Stimulated activated memory B cell treated with anti-CD40 and anti-IgM and Interleukin-4, amounts not matched to agents 10 μg/mL and 1 μg/mL and 100 μg/mL, for 72 hours (primary cell): Measurements from ENCODE around the gene IFNA6.

ENCODE experiments used
- ATAC-seq: fragments of 150-1000 bp; cut with Tn5 transposase; 2 replicates; pipeline ENCODE4 v1.10.0; 2021
- H3K27ac Mint-ChIP-seq: one replicate; pipeline ENCODE4 v1.8.0; 2022; ENCODE audit warnings: mild to moderate bottlenecking, mixed read lengths
- H3K27me3 Mint-ChIP-seq: one replicate; pipeline ENCODE4 v1.8.0; 2022; ENCODE audit warnings: mixed read lengths
- H3K36me3 Mint-ChIP-seq: one replicate; pipeline ENCODE4 v1.8.0; 2022; ENCODE audit warnings: mixed read lengths
- H3K4me1 Mint-ChIP-seq: one replicate; pipeline ENCODE4 v1.8.0; 2022; ENCODE audit warnings: mixed read lengths
- H3K4me3 Mint-ChIP-seq: one replicate; pipeline ENCODE4 v1.8.0; 2022; ENCODE audit warnings: mild to moderate bottlenecking, moderate library complexity, mixed read lengths
- H3K9me3 Mint-ChIP-seq: one replicate; pipeline ENCODE4 v1.8.0; 2022; ENCODE audit warnings: mixed read lengths

The IFNA6 gene

DNA sequence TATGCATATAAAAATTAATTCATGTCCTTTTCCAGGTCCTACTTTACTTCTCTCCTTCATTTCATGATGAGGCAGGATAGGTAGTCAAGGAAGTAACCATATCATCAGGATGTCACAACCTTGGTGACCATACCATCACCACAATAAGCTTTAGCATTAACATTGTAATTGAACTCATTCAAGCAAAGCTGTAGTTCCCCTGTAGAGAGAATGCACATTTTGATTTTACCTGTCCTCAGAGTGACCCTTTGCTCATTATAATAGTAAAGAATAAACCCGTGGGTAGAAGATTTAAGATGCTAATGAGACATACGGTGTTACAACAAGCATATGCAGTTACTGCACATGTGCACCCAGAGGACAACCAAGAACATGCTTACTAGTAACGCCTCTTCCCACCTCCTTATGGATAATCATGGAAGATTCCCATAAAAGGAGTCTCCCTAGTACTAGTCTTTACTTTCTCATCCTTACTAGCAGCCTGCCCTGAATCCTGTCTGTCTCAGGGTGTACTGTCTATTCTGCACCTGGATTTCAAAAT, 2.2 kb downstream of the IFNA6 start:
- H3K27ac Mint-ChIP-seq: no peak overlapping the region
- H3K27me3 Mint-ChIP-seq: peaks cover 45% of the 10 kb centered on the region
- no peak for ATAC-seq
- H3K9me3 Mint-ChIP-seq: no peaks in the 10 kb centered on the region
- H3K4me3 Mint-ChIP-seq: no peak overlapping the region
- H3K36me3 Mint-ChIP-seq: no peaks in the 10 kb centered on the region
- H3K4me1 Mint-ChIP-seq: peaks cover 6% of the 10 kb centered on the region

DNA sequence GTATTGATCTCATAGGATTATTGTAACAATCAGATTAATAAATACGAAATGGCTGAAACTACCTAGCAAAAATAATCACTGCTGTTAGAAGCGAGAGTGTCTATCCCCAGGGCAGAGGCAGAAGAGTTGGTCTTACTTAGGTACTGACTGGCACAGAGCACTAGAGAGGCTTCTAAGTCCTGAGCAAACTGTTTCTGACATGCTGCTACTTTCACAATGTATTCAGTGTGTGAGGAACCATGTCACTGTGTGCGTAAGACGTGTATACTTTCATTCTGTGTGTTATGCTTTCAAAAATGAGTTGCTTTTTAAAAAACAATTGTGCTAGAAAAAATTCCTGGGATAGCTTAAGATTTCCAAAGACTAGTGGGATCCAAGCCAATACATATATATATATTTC, 10.0 kb downstream of the IFNA6 start:
- H3K27ac Mint-ChIP-seq: no peak overlapping the region
- no peaks in the 10 kb centered on the region for H3K9me3 Mint-ChIP-seq
- no peak overlapping the region for H3K4me3 Mint-ChIP-seq
- no peak for ATAC-seq
- H3K27me3 Mint-ChIP-seq: peaks cover 35% of the 10 kb centered on the region
- no peaks in the 10 kb centered on the region for H3K36me3 Mint-ChIP-seq
- peaks cover 14% of the 10 kb centered on the region for H3K4me1 Mint-ChIP-seq

DNA sequence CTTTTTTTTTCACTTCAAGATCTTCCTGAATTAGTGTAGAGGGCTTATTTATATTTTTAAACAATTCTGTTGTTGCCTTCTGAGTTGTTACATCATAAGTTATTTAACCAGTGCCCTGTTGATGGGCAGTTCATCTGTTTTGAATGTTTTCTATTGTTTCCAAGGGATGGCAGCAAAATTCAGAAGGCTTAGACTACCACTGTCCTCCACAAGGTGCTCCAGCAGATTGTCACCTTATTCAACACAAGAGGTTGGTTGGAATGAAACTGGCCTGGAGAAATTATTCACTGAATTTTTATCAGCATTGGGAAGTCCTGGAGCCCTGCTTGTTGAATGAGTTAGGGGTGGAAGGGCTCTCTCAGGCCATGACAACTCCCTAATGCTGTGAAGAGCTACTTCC, 14.2 kb downstream of the IFNA6 start:
- Mint-ChIP-seq H3K27ac (no peak overlapping the region), H3K36me3 (peaks cover 15% of the 10 kb centered on the region), H3K4me1 (peaks cover 35% of the 10 kb centered on the region), H3K4me3 (peak overlapping the region; percentile 52), H3K27me3 (no peaks in the 10 kb centered on the region), H3K9me3 (no peaks in the 10 kb centered on the region)
- no peak for ATAC-seq

DNA sequence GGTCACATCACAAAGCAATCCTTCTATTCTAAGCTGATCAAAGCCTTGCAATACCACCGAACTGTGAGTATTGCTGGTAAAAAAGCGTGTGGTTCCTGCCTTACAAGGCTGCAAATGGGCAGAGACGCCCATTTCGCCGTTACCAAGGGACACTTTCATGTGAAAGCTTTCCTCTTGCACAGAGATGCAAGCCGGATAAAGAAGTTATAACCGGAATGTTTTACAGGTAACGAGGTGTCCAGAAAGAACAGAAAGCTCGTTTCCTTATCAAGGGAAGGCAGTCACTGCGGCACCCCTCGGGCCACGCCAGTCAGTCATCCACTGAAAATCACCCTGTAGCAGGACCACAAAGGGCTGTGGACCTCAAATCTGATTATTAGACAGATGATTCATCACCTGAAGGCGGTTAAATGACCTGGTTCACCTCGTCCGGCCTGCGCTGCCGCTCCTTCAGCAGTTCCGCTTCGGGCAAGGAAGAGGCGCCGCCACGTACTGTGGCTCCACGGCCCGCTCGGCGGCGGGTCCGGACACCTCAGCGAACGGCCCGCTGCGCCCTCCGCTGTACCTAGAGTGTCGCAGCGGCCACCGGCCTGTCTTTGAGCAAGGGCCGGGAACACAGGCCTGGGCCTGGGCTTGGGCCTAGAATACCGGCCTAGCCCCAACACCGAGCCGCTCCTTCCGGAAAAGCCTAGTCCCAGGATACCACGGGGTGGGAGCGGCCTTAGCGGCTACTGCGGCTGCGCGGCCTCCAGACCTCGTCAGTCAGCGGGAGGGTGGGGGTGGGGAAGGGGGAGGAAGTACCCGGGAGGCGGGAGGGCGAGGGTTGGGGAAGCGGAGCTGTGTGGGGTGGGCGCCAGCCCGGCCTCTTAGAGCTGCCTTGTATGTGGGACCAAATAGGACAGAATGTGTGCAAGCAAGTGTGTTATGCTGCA, 15.7 kb downstream of the IFNA6 start, which contains the start of gene KLHL9:
KLHL9 (minus strand) TSS at position 704 of the 932 bp plus-strand sequence; CDS start at position 159, 545 bp downstream.
- Mint-ChIP-seq H3K9me3 (no peaks in the 10 kb centered on the region), H3K36me3 (peaks cover 25% of the 10 kb centered on the region), H3K4me3 (peak within 1 kb of the TSS; percentile 86), H3K27ac (peak within 1 kb of the TSS; percentile 90), H3K27me3 (no peaks in the 10 kb centered on the region), H3K4me1 (peaks cover 46% of the 10 kb centered on the region)
- peak; percentile 94 for ATAC-seq

DNA sequence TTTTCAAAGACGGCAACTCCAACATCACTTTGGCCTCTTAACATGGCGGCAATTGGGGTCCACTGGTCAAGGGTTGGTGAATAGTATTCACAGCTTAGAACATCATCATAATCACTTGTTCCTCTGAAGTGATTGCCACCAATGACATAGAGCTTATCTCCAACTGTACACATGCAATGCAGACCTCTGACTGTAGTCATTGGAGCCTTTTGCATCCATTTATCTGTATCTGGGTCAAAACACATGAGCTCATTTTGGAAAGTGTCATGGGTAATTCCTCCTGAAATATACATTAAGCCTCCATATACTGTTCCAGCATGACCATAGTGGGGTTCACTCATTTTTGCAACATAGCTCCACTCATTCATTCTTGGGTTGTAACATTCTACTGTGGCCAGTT, 17.5 kb downstream of the IFNA6 start:
- Mint-ChIP-seq H3K4me1 (peaks cover 53% of the 10 kb centered on the region), H3K27ac (no peak overlapping the region), H3K4me3 (no peak overlapping the region), H3K9me3 (no peaks in the 10 kb centered on the region), H3K36me3 (peaks cover 25% of the 10 kb centered on the region), H3K27me3 (no peaks in the 10 kb centered on the region)
- no peak for ATAC-seq

DNA sequence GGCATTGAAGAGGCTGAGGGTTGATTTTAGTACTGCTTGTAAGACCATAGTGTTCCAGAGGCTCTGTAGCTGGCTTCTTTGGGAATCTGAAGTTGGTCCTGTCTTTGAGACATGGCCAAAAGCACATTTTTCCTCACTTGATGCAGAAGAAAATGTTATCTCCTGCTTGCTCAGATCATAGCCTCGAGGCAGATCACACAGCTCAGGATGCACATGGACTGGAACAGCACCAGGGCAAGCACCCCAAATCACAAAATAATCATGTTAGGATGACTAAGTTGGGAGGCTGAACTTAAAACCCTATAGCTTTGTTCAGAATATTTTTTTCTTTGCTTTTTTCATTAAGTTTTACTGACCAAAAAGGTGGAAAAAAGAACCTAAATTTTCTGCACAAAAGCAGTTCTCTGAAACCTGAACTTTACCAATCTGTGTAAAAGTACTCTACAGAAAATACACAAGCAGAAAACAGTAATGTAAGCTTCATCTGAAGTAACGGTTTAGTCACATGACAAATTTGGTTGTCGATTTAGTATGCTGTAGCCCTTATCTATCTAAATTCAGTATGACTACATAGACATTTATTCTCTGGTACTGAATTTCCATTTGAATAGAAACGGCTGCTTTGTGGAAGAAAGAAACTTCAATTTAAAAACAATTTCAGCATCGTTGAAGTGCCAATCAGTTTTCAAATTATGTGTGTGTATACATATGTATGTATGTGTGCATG, 18.8 kb downstream of the IFNA6 start:
- H3K27ac Mint-ChIP-seq: no peak overlapping the region
- H3K36me3 Mint-ChIP-seq: peaks cover 25% of the 10 kb centered on the region
- no peaks in the 10 kb centered on the region for H3K9me3 Mint-ChIP-seq
- no peak for ATAC-seq
- peaks cover 62% of the 10 kb centered on the region for H3K4me1 Mint-ChIP-seq
- H3K27me3 Mint-ChIP-seq: no peaks in the 10 kb centered on the region
- no peak overlapping the region for H3K4me3 Mint-ChIP-seq

DNA sequence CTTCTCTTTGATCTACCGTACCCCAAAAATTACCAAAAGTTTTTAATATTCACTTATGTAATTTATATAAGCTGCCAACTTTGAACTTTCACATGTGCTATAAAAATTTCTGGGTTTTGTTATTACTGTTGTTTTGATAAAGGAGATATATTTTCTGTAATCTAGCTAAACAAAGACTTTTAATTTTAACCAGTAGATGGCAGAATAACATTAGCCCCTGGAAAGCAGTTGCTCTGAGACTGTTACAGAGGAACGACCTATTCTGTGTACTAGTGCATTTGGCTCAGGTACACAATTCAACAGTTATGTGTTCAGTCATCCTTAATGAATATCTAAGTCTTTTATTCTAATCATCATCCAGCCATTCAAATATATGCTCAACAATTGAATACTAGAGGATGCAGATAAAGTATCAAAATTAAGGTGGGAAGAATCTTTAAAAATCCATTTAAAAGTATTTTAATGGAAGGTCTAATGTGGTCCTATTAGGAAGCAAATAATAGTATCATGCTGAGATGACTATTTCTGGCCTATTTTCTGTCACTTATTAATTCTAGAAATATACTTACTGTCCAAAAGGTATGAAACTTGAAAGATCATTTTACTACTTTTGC, 24.1 kb downstream of the IFNA6 start:
- H3K4me3 Mint-ChIP-seq: no peak overlapping the region
- peaks cover 29% of the 10 kb centered on the region for H3K4me1 Mint-ChIP-seq
- H3K27me3 Mint-ChIP-seq: no peaks in the 10 kb centered on the region
- no peaks in the 10 kb centered on the region for H3K9me3 Mint-ChIP-seq
- peak; percentile 67 for ATAC-seq
- H3K36me3 Mint-ChIP-seq: peaks cover 30% of the 10 kb centered on the region
- H3K27ac Mint-ChIP-seq: no peak overlapping the region

DNA sequence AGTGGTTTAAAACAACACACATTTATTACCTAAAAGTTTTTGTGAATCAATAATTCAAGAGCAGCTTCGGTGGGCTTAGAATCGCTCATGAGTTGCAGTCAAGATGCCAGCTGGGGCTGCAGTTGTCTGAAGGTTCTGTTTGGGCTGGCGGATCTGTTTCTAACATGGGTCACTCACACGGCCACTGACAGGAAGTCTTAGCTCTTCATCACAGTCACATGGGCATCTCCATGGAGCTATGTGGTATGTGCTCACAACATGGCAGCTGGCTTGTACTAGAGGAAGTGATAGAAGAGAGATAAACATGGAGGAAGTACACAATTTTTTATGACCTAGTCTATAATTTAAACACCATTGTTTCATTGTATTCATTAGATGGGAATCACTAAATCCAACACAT, 26.6 kb downstream of the IFNA6 start:
- peaks cover 14% of the 10 kb centered on the region for H3K4me1 Mint-ChIP-seq
- no peak overlapping the region for H3K4me3 Mint-ChIP-seq
- H3K36me3 Mint-ChIP-seq: peaks cover 20% of the 10 kb centered on the region
- ATAC-seq: no peak
- no peaks in the 10 kb centered on the region for H3K9me3 Mint-ChIP-seq
- no peaks in the 10 kb centered on the region for H3K27me3 Mint-ChIP-seq
- no peak overlapping the region for H3K27ac Mint-ChIP-seq

DNA sequence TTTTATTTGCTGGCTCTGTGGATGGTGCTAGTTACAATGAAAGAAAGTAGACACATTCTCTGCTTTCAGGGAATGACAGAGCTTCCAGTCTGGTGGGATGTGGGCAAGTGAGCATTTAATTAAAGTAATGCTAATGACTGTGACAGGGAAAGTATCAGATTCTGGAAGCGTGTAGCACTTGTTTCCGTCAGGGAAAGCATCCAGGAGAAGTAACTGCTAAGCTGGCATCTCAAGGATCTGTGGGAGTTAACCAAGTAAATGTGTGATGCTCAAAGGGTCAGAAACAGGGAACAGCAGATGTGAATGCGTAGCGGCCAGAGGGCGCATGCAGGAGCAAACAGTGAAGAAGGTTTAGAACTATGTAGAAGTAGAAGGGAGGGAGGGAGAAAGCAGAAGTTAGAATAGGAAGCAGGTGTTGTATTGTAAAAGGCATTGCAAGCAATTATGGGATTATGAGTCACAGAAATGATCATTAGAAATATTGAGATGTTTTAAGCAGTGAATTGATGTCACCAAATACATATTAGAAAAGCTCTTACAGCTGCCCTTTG, 27.7 kb downstream of the IFNA6 start:
- Mint-ChIP-seq H3K27me3 (no peaks in the 10 kb centered on the region), H3K36me3 (peaks cover 20% of the 10 kb centered on the region), H3K4me3 (no peak overlapping the region), H3K4me1 (peaks cover 8% of the 10 kb centered on the region), H3K27ac (no peak overlapping the region), H3K9me3 (no peaks in the 10 kb centered on the region)
- ATAC-seq: no peak

DNA sequence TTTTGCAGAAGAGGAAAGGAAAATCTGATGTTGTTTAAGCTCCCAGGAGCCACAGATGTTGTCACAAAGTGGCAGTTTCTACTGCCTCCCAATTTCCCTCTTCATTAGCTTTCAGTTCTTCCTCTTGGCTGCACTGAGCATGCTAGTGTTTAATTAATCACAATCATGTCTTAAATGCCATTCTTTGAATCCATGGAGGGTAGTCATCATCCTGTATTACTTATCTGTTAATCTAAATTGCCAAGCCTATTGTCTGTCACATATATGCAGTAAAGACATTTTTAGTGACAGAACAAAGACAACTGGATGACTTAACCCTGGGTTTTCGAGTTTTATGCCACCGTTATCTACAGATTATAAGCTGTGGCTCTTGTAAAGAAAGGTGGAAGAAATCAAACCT, 30.2 kb downstream of the IFNA6 start:
- no peak overlapping the region for H3K4me3 Mint-ChIP-seq
- no peaks in the 10 kb centered on the region for H3K9me3 Mint-ChIP-seq
- no peak for ATAC-seq
- no peak overlapping the region for H3K27ac Mint-ChIP-seq
- peaks cover 20% of the 10 kb centered on the region for H3K36me3 Mint-ChIP-seq
- H3K4me1 Mint-ChIP-seq: no peaks in the 10 kb centered on the region
- H3K27me3 Mint-ChIP-seq: no peaks in the 10 kb centered on the region

DNA sequence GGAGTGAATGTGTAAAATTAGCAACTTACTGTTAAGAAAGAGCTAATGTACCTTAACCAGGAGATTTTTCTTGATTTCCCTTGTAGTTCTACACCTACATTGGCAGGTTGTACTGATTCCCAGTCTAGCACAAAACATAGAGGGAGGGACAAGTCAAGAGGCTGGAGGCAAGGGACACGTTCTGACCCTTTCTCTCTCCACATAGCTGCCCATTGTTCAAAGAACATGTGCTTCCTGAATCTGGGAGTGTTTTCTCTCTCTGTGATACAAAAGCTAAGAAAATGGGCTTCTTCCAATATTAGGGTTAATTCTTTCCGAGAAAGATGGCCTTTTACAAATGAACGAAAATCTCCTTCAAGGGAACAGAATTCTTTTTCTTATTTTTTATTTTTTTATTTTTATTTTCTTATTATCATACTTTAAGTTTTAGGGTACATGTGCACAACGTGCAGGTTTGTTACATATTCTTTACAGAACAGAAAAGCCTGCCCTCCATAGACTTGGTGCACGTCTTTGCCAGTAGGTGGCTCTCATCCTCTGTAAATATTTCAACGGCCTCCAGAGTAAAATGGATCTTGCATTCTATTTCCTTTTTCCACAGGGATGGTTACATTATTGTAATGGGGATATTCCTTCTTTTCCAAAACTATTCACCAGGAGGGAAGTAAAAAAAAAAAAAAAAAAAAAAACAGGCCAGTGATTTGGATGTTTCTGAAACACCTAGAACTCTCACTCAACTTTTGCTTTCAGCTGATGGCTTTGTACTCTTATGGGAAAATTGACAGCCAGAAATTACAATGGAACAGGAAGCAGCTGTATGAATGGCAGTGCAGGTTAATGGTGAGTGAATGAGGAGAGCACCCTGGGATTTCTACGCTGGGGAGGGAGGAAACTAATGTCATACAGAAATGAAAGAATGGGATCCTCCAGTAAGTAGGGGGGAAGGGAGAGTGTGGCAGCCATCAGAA, 32.4 kb downstream of the IFNA6 start:
- peak; percentile 67 for ATAC-seq
- H3K27me3 Mint-ChIP-seq: peaks cover 8% of the 10 kb centered on the region
- peaks cover 10% of the 10 kb centered on the region for H3K36me3 Mint-ChIP-seq
- H3K4me3 Mint-ChIP-seq: no peak overlapping the region
- no peaks in the 10 kb centered on the region for H3K4me1 Mint-ChIP-seq
- no peak overlapping the region for H3K27ac Mint-ChIP-seq
- H3K9me3 Mint-ChIP-seq: no peaks in the 10 kb centered on the region

DNA sequence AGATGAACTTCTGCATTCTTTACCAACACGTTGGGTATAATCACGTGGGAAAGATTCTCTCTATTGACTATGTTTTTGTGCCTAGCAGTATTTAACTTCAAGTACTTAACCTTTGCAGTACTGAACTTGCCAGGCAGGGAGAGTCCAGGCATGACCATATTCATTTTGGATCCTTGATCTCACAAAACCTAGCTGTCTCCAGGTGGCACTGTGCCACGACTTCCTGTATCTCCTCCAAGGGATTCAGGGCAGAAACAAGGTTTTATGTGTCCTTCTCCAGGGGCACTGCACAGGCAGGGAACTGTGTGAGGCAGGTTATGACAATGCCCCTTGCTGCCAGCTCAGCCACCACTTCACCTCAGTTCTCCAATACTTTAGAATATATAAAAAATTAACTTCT, 33.8 kb downstream of the IFNA6 start:
- H3K9me3 Mint-ChIP-seq: no peaks in the 10 kb centered on the region
- no peak overlapping the region for H3K27ac Mint-ChIP-seq
- no peak for ATAC-seq
- H3K27me3 Mint-ChIP-seq: peaks cover 10% of the 10 kb centered on the region
- no peaks in the 10 kb centered on the region for H3K4me1 Mint-ChIP-seq
- H3K36me3 Mint-ChIP-seq: no peaks in the 10 kb centered on the region
- H3K4me3 Mint-ChIP-seq: no peak overlapping the region

DNA sequence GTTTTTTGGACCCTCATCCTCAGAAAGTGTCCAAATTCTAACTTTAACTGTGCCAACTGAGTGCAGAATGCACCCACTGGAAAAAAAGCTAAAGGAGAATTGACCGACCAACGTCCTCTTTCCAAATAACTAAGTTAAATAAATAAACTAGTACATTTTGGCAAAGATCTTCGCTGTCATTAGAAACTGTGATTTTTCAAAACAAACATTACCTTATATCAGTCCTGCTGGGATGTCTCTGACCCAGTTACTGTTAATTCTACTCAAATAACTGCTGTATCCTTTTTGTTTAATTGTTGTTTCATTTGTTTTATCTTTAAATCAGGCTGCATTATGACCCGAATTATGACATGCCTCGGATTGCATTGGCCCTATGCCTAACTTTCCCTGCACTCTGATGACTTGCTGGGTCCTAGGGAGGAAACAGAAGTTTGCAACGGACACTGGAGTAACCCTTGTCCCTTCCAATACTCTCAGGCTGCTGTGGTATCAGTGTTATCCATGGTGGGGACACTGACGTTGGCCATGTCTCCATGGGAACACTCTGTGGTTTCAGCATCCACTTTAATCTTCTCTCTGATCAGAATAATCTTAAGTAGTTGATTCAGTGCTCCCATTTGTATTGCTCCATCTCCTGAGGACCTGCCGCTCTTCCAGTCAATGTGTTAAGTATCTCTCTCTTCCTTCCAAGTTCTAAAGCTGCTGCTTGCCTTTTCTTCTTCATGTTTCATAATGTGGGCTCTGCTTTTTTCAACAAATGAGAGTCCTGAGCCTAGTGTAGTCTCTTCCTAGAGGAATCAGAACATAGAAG, 34.5 kb downstream of the IFNA6 start:
- no peak for ATAC-seq
- Mint-ChIP-seq H3K36me3 (no peaks in the 10 kb centered on the region), H3K27ac (no peak overlapping the region), H3K4me3 (no peak overlapping the region), H3K9me3 (no peaks in the 10 kb centered on the region), H3K27me3 (peaks cover 16% of the 10 kb centered on the region), H3K4me1 (no peaks in the 10 kb centered on the region)
